GM23338 (cell line): ENCODE measurements around the gene PLA2G5. TPM values are rescaled to one million over a fixed set of nuclear protein-coding genes. Genes with fewer than 3 reads are reported as not detected.

ENCODE experiments used
- ATAC-seq: fragments of 200-7000 bp; cut with Tn5 transposase; 3 replicates; pipeline ENCODE4 v1.9.1; 2020
- DNase-seq: peaks from one replicate; pipeline ENCODE4 v3.0.0-alpha.2; 2015; ENCODE audit warnings: low spot score
- H2AFZ ChIP-seq: fragments of 200-600 bp; sonication (generic); 2 replicates; pipeline ENCODE4 v1.8.0; 2016; ENCODE audit warnings: antibody characterized with exemption, mild to moderate bottlenecking, moderate library complexity
- H3F3A ChIP-seq: fragments of 200-600 bp; sonication (generic); replicated peaks from 2 replicates; pipeline ENCODE4 v1.8.0; 2017; ENCODE audit warnings: antibody characterized with exemption, mixed run types, low read depth
- H3K27ac ChIP-seq: fragments of 200-600 bp; sonication (generic); 2 replicates; pipeline ENCODE4 v1.6.1; 2016; ENCODE audit warnings: low read depth
- H3K27me3 ChIP-seq: fragments of 200-600 bp; sonication (generic); 2 replicates; pipeline ENCODE4 v1.8.0; 2016; ENCODE audit warnings: mild to moderate bottlenecking, mixed run types, moderate library complexity; ENCODE audit not compliant: insufficient read depth
- H3K36me3 ChIP-seq: fragments of 200-600 bp; sonication (generic); 2 replicates; pipeline ENCODE4 v1.8.0; 2016; ENCODE audit warnings: mild to moderate bottlenecking; ENCODE audit not compliant: insufficient read depth
- H3K4me1 ChIP-seq: fragments of 200-600 bp; sonication (generic); 2 replicates; pipeline ENCODE4 v1.8.0; 2016; ENCODE audit warnings: mild to moderate bottlenecking, moderate library complexity; ENCODE audit not compliant: insufficient read depth
- H3K4me2 ChIP-seq: fragments of 200-600 bp; sonication (generic); 2 replicates; pipeline ENCODE4 v1.7.1; 2017; ENCODE audit warnings: mixed run types
- H3K4me3 ChIP-seq: fragments of 200-600 bp; sonication (generic); 2 replicates; pipeline ENCODE4 v1.6.1; 2016; ENCODE audit warnings: mixed run types
- H3K79me2 ChIP-seq: fragments of 200-600 bp; sonication (generic); replicated peaks from 2 replicates; pipeline ENCODE4 v1.8.0; 2017; ENCODE audit warnings: mild to moderate bottlenecking; ENCODE audit not compliant: insufficient read depth
- H3K9me2 ChIP-seq: fragments of 200-600 bp; sonication (generic); 2 replicates; pipeline ENCODE4 v1.8.0; 2017; ENCODE audit not compliant: insufficient read depth
- H4K20me1 ChIP-seq: fragments of 200-600 bp; sonication (generic); replicated peaks from 2 replicates; pipeline ENCODE4 v1.8.0; 2017; ENCODE audit warnings: mild to moderate bottlenecking; ENCODE audit not compliant: insufficient read depth
- H3K27ac Mint-ChIP-seq: 2 replicates; pipeline ENCODE4 v1.8.0; 2020; ENCODE audit warnings: inconsistent platforms, mild to moderate bottlenecking, moderate library complexity, mixed read lengths
- H3K27me3 Mint-ChIP-seq: 3 replicates; pipeline ENCODE4 v1.8.0; 2022; ENCODE audit warnings: low read depth, mild to moderate bottlenecking, moderate library complexity, mixed read lengths, inconsistent platforms; ENCODE audit not compliant: insufficient read depth, poor library complexity
- H3K36me3 Mint-ChIP-seq: 3 replicates; pipeline ENCODE4 v1.8.0; 2021; ENCODE audit warnings: low read depth, mild to moderate bottlenecking, inconsistent platforms, moderate library complexity, mixed read lengths
- H3K4me1 Mint-ChIP-seq: 3 replicates; pipeline ENCODE4 v1.8.0; 2020; ENCODE audit warnings: mild to moderate bottlenecking, inconsistent platforms, mixed read lengths
- H3K4me3 Mint-ChIP-seq: 3 replicates; pipeline ENCODE4 v1.8.0; 2021; ENCODE audit warnings: moderate library complexity, mild to moderate bottlenecking, inconsistent platforms, mixed read lengths
- H3K9me3 Mint-ChIP-seq: 3 replicates; pipeline ENCODE4 v1.8.0; 2020; ENCODE audit warnings: moderate library complexity, mild to moderate bottlenecking, inconsistent platforms, mixed read lengths
- CREB1 ChIP-seq: fragments of 250-450 bp; sonication (Bioruptor Pico); IDR thresholded peaks from 2 replicates; pipeline ENCODE4 v1.5.0; 2020; ENCODE audit warnings: low read depth, mild to moderate bottlenecking, moderate library complexity
- CTCF ChIP-seq, 2 experiments: fragments of 200-600 bp in 1 of 2; sonication (generic) in 1 of 2; conservative IDR thresholded peaks; 2 replicates each; pipeline versions ENCODE4 v1.5.1 to v1.6.1; 2016 to 2017; ENCODE audit warnings: antibody characterized with exemption in 2 of 2, low read depth in 2 of 2, mild to moderate bottlenecking in 2 of 2, moderate library complexity in 1 of 2
- ETS1 ChIP-seq: IDR thresholded peaks from 2 replicates; pipeline ENCODE4 v1.6.1; 2016; ENCODE audit warnings: antibody characterized with exemption
- STAT1 ChIP-seq: IDR thresholded peaks from one replicate; pipeline ENCODE4 v1.6.1; 2016; ENCODE audit warnings: antibody characterized with exemption; ENCODE audit not compliant: unreplicated experiment
- ZNF114 ChIP-seq: fragments of 250-450 bp; sonication (Bioruptor Pico); IDR thresholded peaks from 2 replicates; pipeline ENCODE4 v1.5.0; 2020; ENCODE audit warnings: mild to moderate bottlenecking, moderate library complexity
- ZNF331 ChIP-seq: fragments of 250-450 bp; sonication (Bioruptor Pico); IDR thresholded peaks from 2 replicates; pipeline ENCODE4 v1.5.0; 2020; ENCODE audit warnings: low read depth, mild to moderate bottlenecking, moderate library complexity
- polyA plus RNA-seq: library from polyadenylated mRNA; unstranded; fragments of >200 nt; fragmentation: Nextera tagmentation; extraction: Ambion mirVana; gene quantifications from 2 replicates; pipeline ENCODE4 v1.2.1, GENCODE V29; 2016
- total RNA-seq: library from RNA; depleted of rRNA; stranded (reverse); fragments of >200 nt; shearing (Covaris generic); gene quantifications from 2 replicates; pipeline ENCODE4 v1.2.3, GENCODE V29; 2014

The PLA2G5 gene
- total and polyA plus RNA-seq, 2 experiments from 2014 or later, result not detected

GRCh38 chr1:20087668-20088067 lies 17.7 kb downstream of the PLA2G5 start:
- no peak overlapping the region for H3K4me3 ChIP-seq
- H4K20me1 ChIP-seq, result no peaks in the 10 kb centered on the region
- ATAC-seq, result no peak
- no peaks in the 10 kb centered on the region for H3K9me2 ChIP-seq
- H3K27me3 ChIP-seq, result no peaks in the 10 kb centered on the region
- no peaks in the 10 kb centered on the region for H3K4me1 ChIP-seq
- DNase-seq, result peak; percentile 51
- Mint-ChIP-seq H3K4me3 (no peak overlapping the region), H3K27ac (no peak overlapping the region), H3K27me3 (peaks cover 3% of the 10 kb centered on the region), H3K9me3 (peaks cover 14% of the 10 kb centered on the region), H3K4me1 (peaks cover 3% of the 10 kb centered on the region; the same call in 2 of the 3 replicates), H3K36me3 (no peaks in the 10 kb centered on the region)
- no peak overlapping the region for H2AFZ ChIP-seq
- TF ChIP-seq CREB1 (no peak), STAT1 (no peak), ZNF114 (CRISPR knock-in tag) (no peak), ETS1 (no peak), CTCF (conservative IDR thresholded peaks at IDR 0.05; ENCODE audit: low read depth in 2 of 2) (peak; percentile 43 to 57)
- no peak overlapping the region for H3K4me2 ChIP-seq
- no peaks in the 10 kb centered on the region for H3F3A ChIP-seq
- no peak overlapping the region for H3K27ac ChIP-seq
- no peaks in the 10 kb centered on the region for H3K36me3 ChIP-seq
- no peaks in the 10 kb centered on the region for H3K79me2 ChIP-seq

GRCh38 chr1:20089328-20090077 lies 19.5 kb downstream of the PLA2G5 start:
- H3F3A ChIP-seq, result no peaks in the 10 kb centered on the region
- 0 out of 2 replicates have a peak overlapping the region, but pooled peaks have one; percentile 23 for H3K4me2 ChIP-seq
- H3K27ac ChIP-seq, result no peak overlapping the region
- no peaks in the 10 kb centered on the region for H3K36me3 ChIP-seq
- Mint-ChIP-seq H3K4me1 (peaks cover 3% of the 10 kb centered on the region; the same call in 2 of the 3 replicates), H3K36me3 (peaks cover 6% of the 10 kb centered on the region; the same call in 2 of the 3 replicates), H3K9me3 (peaks cover 30% of the 10 kb centered on the region), H3K27ac (no peak overlapping the region), H3K4me3 (no peak overlapping the region; the same call in 2 of the 3 replicates), H3K27me3 (no peaks in the 10 kb centered on the region)
- H3K79me2 ChIP-seq, result no peaks in the 10 kb centered on the region
- no peaks in the 10 kb centered on the region for H4K20me1 ChIP-seq
- H3K4me1 ChIP-seq, result no peaks in the 10 kb centered on the region
- H3K9me2 ChIP-seq, result no peaks in the 10 kb centered on the region
- TF ChIP-seq CTCF (conservative IDR thresholded peaks at IDR 0.05; ENCODE audit: low read depth in 2 of 2) (peak in 1 of 2 experiments; percentile 20; a peak in 2 of 4 replicates), ZNF331 (no peak), ETS1 (peak; percentile 61)
- DNase-seq (peak; percentile 75), ATAC-seq (peak; percentile 89)
- no peak overlapping the region for H3K4me3 ChIP-seq
- H3K27me3 ChIP-seq, result no peaks in the 10 kb centered on the region
- peak overlapping the region; percentile 28 for H2AFZ ChIP-seq
